ENCODE data around the gene LRRN3. TPM values are rescaled to one million over a fixed set of nuclear protein-coding genes. Genes with fewer than 3 reads are reported as not detected.

The LRRN3 gene
- total and polyA plus RNA-seq, 2 of the 8 experiments (the other 6 are each of a cell fraction or from before 2014, with no cell fraction given): 0.20 to 0.32 TPM

DNA sequence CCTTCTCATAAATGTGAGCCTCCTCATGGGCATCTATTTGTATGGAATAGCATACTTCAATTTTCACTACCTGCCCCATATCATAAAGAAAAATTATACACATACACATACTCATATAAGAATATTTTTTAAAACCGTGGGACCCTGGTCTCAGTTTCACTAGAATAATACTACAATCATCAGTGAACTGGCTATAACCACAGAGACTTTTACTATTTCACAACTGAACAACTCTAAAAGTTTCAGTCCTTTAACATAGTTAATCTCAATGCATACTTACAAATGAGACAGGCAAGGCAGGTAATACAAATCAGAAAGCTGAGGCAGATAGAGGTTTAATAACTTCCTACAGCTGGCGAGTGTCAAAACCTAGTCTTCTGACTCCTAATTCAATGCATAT lies 83.1 kb downstream of the LRRN3 start (continued):
- TF ChIP-seq GABPA (IDR thresholded peaks at IDR 0.05; ENCODE audit: borderline replicate concordance, insufficient read depth, low read length) (no peak), MAFK (IDR thresholded peaks at IDR 0.05; ENCODE audit: low read depth, low read length) (no peak)

Measured in H1 (cell line).